ENCODE measurements around the gene ANKRD65. TPM values are rescaled to one million over a fixed set of nuclear protein-coding genes. Genes with fewer than 3 reads are reported as not detected.
"Not testable (repeated sequence)": the region's sequence is repeated elsewhere in the genome, so short reads cannot be mapped to it uniquely, and the experiment has no call there.

Gene ANKRD65
- total and polyA plus RNA-seq, 11 donors = 0.58 to 4.0 (median 1.3) TPM

- H3K27ac ChIP-seq = peak overlapping the region; percentile 73 to 99 (median 91)
- peak overlapping the region in 7 of 12 donors; percentile 5 to 34 (median 22) for H3K4me3 ChIP-seq
- peaks cover 13 to 74% (median 63%) of the 10 kb centered on the region in 12 donors for H3K4me1 ChIP-seq
- ATAC-seq (peak; percentile 25 to 57 (median 46)), DNase-seq (peak; percentile 83 to 93 (median 87))
- intact Hi-C loops (cut with DNase I) = loop anchor here in 1 of 10 donors (2.0 kb wide), 1 partner anchor 24 kb away; the partner anchor contains the start of gene MRPL20
- WGBS, 4 donors = 19 to 33% (median 31%) methylated on average over 27 to 35 of the region's 35 CpGs
- H3K27me3 ChIP-seq = peaks cover 0 to 35% (median 4%) of the 10 kb centered on the region in 9 donors
- TF ChIP-seq POLR2A (IDR thresholded peaks at IDR 0.05) (no peak), CTCF (IDR thresholded peaks at IDR 0.05) (peak in 7 of 12 donors; percentile 6 to 46 (median 27))
- H3K36me3 ChIP-seq = no peaks in the 10 kb centered on the region
- H3K9me3 ChIP-seq = no peaks in the 10 kb centered on the region
Measured at GRCh38 chr1:1430114-1430982, 9.3 kb upstream of the ANKRD65 start.

GRCh38 chr1:1429671-1430073, 8.6 kb upstream of the ANKRD65 start:
- Histone ChIP-seq H3K4me3 (no peak overlapping the region), H3K27me3 (peaks cover 0 to 28% (median 4%) of the 10 kb centered on the region in 9 donors), H3K36me3 (no peaks in the 10 kb centered on the region), H3K4me1 (peaks cover 11 to 67% (median 57%) of the 10 kb centered on the region in 12 donors), H3K9me3 (no peaks in the 10 kb centered on the region), H3K27ac (peak overlapping the region; percentile 73 to 99 (median 91))
- ATAC-seq = no peak
- DNase-seq = peak in 2 of 5 donors; percentile 41 to 52
- intact Hi-C loops (cut with DNase I) = loop anchor here in 1 of 10 donors (2.0 kb wide), 1 partner anchor 23 kb away; the partner anchor contains the start of gene MRPL20
- 52 to 63% (median 61%) methylated on average over 6 of the region's 6 CpGs for WGBS, 4 donors
- TF ChIP-seq POLR2A (IDR thresholded peaks at IDR 0.05) (no peak), CTCF (IDR thresholded peaks at IDR 0.05) (no peak)

- DNase-seq; H3K4me3 ChIP-seq; H3K36me3 ChIP-seq; H3K9me3 ChIP-seq; intact Hi-C loops (cut with DNase I); ATAC-seq: not testable (repeated sequence)
- Histone ChIP-seq H3K27ac (peak overlapping the region in 5 of 12 donors; percentile 73 to 96 (median 92)), H3K4me1 (peaks cover 8 to 60% (median 51%) of the 10 kb centered on the region in 12 donors), H3K27me3 (peaks cover 0 to 21% (median 0%) of the 10 kb centered on the region in 9 donors)
- 93 to 97% (median 95%) methylated on average over 6 of the region's 6 CpGs for WGBS, 4 donors
Measured at GRCh38 chr1:1428967-1429366, 7.9 kb upstream of the ANKRD65 start.

GRCh38 chr1:1428174-1428573, 7.1 kb upstream of the ANKRD65 start:
- WGBS, 4 donors = 75 to 78% (median 77%) methylated on average over 19 of the region's 19 CpGs
- peaks cover 8 to 52% (median 43%) of the 10 kb centered on the region in 12 donors for H3K4me1 ChIP-seq

More at GRCh38 chr1:1428174-1428573, 7.1 kb upstream of the ANKRD65 start:
- Histone ChIP-seq H3K9me3 (no peaks in the 10 kb centered on the region), H3K27ac (peak overlapping the region in 4 of 12 donors; percentile 40 to 96 (median 51)), H3K36me3 (no peaks in the 10 kb centered on the region), H3K27me3 (peaks cover 0 to 14% (median 0%) of the 10 kb centered on the region in 9 donors), H3K4me3 (no peak overlapping the region)
- DNase-seq (peak in 2 of 5 donors; percentile 24 to 64), ATAC-seq (no peak)
- no peak for TF ChIP-seq CTCF (IDR thresholded peaks at IDR 0.05)
- no peak for TF ChIP-seq POLR2A (IDR thresholded peaks at IDR 0.05)
- intact Hi-C loops (cut with DNase I) = no loop called here
